Measurements from ENCODE around the gene MOG.

Gene MOG

DNA sequence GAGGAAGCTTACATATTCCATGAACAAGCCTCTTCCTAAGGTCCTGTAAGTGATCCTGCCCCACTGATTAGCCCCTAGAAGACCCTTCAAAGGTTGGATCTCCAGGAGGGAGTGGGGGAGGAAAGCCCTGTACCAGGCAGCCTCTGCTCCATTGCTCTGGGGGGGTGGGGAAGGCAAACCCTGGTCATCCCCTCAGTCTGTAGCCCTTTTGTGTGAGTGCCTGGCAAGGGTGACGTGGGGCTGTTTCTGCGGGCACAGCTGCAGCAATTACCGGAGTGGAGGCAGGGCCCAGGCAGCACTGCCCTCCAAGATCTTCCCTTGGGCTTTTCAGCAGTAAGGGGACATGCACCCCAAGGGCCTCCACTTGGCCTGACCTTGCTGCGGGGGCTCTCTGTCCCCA, at the start of gene MOG:
Gene MOG (plus strand): TSS at position 295 of the 400 bp plus-strand sequence. CDS start 118 bp downstream, outside the sequence.
- DNase-seq (ENCODE audit: low read depth in 2 of 2): no peak

DNA sequence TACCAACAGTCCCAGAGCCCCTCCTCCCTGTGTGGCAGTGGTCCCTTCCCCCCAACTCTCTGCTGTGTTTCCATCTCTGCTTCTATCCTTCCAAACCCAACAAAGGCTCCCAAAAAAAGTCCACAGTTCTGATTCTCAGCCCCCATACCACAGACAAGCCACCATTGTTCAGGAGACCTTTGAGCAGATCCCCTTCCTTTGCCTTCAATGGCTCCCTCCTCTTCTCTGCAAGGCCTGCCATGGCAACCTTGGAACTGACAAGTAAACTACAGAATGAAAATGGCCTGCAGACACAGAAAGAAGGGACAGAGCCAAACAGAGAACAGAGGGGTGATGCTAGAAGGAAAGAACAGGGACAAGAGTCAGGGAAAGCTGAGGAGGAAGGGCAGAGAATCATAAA, 48.8 kb upstream of the MOG start:
- no peak for DNase-seq (ENCODE audit: low read depth in 2 of 2)

DNA sequence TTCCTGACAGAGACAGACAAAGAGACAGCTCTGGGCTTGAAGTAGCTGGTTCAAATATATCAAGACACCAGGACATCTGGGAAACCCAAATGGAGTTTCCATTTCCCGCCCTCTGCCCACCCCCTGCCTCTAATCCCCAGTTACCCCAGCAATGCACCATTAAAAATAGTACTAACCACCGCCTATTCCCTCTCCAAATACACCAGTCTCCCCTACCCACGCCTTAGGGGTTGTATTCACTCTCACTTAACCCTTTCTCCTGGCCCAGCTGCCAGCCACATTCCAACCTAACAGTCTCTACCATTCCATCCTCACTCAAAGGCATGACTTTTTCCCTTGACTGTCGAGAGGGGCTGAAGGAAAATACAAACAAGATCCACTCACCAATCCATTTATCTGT, 46.4 kb upstream of the MOG start:
- no peak for DNase-seq (ENCODE audit: low read depth in 2 of 2)

DNA sequence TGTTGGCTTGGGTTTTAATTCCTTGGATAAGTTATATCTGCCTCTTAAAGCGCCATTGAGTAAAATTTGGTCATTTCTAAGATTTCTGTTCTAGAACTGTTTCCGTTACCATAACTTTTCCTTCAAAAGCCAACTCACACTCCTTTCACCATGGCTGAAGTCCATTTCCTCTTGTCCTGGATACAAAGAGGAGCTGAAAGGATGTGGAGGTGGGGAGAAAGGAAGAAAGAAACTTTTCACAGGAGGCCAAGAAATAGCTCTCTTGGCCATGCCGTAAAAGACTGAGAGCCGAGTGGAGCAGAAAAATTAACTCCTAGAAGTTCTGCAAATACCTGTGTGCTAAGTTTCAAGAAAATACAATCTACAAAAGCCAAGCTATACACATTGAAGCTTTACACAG, 45.5 kb upstream of the MOG start:
- DNase-seq (ENCODE audit: low read depth in 2 of 2): no peak

DNA sequence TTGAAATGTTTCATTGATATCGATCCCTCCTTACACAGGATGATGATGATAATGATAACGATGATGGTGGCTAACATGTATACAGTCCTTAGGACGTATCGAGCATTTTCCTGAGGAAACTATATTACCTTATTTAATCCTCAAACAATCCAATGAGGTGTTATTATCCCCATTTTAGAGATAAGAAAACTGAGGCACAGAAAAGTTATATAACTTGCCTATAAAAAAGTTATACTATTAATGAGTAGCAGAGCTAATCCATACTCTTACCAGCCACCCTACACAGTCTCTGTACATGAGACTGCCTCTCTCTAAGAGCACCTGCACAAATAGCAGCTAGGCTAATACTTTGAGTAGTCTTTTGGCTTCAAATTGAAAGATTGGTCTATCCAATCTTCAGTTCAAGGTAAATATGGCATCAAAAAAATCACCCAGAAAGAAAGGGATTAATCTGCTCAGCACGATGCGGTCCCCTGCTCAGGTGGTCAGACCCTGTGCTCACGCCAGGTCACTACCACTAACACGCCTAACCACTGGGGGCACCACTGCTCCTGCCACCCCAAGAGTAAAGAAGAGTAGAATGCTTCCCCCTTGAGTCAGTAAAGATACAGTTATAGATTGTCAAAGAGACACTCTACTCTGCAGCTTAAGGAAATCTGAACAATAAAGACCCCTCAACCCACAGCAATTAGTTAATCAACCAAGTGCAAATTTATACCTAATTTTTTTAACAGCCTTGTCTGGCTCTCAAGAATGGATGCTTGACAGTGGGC, 38.9 kb upstream of the MOG start:
- no peak for DNase-seq (ENCODE audit: low read depth in 2 of 2)

DNA sequence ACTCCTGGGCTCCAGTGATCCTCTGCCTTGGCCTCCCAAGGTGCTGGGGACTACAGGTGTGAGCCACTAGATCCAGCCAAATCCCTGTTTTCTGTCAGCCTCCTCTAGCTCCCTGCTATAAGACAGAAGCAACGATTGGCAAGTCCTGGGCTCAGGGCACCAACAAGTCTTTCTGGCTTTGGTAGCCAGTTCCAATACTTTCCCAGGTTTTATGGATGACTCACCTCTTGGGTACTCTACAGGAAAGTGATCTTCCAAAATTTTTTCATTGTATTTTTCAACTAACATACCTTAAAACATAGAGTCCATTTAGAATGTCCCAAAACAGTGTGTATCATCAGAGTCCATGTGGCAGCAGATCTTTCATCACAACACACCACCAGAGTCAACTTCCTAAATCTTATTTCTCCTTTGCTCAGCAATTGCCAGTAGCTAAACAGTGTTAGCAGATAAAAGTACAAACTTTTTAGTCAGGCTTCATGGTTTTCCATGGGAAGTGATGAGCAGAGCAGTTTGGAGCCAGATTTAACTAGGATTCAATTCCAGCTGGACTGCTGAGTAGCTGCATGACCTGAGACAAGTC, 37.2 kb upstream of the MOG start:
- DNase-seq (ENCODE audit: low read depth in 2 of 2): no peak

DNA sequence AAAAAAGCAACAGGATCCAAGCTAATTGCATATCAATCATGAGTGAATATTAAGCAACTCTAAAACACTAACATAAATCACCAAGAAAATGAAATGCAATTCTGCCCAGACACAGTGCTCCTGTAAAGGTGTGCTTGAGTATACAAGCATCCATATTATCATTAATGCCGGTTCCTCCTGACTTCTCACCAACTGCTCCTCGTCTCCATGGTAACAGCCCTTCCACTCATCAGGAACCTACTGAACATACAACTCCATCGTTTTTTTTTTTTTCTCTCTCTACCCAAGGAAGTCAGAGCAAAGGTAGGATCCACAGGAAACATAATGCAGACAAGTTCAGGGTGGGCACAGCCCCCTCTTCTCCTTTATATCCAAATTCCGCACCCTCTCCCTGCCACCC, 36.3 kb upstream of the MOG start:
- DNase-seq (ENCODE audit: low read depth in 2 of 2): no peak

DNA sequence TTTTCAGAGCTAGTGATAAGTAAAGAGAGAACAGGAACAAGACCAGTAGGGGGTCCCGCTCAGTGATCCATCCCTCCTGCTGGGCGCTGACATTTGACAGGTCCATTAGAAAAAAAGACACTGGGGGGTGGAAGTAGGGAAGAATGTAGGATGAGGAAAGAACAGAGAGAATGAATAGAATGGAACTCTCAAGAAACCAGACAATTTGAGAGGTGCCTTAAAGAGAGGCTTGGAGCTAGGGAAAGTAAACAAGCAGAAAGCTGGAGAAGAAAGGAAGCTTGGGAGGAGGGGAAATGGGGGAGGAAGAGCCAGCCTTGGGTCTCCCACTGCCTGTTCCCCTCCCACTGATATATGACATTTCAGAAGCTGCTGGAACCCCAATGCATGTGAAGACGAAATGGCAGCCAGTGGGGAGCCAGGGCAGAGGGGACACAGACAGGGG, 32.4 kb upstream of the MOG start:
- no peak for DNase-seq (ENCODE audit: low read depth in 2 of 2)

DNA sequence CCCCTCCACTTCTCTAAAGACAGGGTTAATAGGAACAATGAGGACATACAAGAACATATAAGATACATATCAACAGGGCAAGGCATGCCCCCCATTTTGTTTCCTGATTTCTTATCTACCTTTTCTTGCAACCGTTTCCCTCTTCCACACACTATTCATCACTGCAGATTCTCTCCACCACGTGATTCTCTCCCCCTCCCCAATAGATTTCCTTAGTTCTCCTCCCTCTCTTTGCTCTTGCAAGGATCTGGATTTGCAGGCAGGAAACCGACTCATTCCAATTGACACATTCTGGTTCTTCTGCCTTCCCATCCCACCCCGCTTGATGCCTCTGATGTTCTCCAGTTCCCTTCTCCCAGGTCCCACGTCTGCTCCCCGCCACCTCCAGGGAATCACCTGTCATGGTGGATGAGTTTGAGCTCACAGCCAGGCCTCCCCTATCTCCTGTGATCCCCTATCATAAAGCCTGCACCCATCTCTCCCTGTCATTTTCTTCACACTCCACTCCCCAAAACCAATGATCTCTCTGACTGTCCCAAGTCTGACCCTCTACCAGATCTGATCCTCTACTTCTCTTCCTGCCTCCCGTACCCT, 31.5 kb upstream of the MOG start:
- no peak for DNase-seq (ENCODE audit: low read depth in 2 of 2)

DNA sequence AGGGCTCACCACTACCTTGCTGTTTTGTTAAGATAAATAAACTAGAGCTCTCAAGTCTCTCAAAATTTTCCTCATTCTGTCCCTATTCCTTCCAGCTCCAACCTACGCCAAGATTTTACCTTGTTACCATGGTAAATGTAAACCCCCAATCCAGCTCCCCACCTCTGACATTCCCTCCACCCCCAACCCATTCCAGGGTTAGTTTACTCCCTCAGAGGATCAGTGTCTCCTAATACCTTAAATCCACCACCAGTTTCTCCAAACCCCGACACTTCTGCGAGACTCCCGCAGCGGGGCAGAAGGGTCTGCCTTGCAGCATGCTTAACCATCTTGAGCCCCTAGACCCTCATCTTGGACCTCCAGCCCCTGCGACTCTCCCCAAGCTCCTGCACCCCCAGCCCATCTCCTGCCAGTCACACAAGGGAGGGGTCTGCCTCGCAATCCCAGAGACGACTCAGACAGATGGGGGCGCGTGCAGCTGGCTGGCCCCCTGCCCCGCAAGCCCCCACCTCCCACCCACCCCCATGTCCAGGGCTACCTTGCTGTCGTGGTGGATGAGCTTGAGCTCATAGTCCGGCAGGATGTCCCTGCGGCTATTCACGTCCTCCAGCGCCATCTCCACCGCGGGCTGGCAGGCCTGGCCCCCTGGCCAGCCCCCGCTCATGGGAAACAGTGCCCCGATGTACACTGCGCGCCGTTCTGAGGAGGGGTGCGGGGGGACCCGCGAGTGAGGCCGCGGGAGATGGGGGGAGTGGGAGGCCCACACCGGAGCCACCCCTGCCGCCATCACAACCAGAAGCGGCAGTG, 29.7 kb upstream of the MOG start:
- no peak for DNase-seq (ENCODE audit: low read depth in 2 of 2)

DNA sequence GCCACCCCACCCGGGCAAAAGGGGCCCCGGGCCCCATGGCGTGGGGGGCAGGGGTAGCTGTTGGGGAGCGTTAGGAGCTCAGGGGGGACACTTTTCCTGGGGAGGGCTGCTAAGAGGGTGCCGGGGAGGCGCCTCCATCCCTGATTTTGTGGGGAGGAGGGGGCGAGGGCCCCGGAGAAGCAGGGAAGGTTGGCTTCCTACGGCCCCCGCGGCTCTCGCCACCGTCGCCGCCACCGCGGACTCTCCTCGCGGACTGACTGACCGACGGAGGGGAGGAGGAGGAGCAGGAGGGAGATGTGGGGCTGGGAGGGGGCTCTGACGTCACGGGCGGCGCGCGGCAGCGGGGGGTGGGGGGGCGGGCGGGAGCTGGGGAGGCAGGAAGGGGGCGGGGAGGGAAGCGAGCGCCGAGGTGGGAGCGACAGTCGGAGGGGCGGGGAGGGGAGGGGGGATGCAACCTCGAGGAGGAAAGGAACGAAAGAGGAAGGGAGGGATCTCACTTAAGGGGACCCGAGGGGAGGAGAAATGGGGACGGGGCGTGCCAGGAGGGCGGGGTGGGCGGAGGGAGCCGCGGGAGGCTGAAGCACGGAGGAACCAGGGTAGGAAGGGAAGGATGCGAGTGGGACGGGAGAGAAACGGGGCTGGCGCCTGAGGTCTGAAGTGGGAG, 29.0 kb upstream of the MOG start:
- peak in 1 of 2 experiments; percentile 52 for DNase-seq (ENCODE audit: low read depth in 2 of 2)

DNA sequence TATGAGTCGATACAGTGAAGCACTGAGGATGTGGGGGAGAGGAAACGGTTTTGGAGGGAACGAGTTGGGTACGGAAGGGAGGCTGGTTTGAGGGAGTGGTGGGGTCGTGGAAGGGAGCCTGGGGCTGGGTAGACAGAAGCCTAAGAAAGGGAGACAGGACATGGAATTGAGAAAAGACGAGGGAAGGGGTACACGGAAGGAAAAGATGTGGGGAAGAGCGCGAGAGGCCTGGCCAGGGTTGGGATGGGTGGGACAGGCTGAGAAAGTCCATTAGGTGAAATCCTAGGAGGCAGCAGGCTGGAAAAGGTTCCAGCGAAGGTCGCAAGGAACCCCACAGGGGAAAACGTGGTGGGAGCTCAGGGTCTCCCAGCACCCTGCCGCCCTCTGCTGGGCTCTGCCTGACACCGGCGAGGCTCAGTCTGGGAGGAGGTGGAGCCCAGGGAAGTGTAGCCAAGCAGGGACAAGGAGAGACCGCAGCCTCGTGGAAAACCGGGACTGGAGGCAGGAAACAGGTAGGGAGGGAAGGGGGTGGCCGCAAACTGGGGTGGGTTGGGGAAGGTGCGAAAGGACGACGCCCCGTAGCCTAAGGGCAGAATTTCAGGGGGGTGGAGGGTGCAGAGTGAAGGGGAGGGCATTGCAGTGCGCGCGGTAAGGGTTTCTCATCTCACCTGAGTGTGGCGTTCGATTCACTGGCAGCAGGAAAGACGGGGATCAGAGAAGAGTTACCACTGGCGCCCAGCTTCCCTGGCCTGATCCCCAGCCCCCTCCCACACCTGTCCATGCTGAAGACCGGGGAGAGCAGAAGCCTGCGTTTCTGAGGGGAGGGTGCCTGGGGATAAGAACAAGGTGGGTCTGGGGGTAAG, 28.2 kb upstream of the MOG start:
- DNase-seq (ENCODE audit: low read depth in 2 of 2): peak in 1 of 2 experiments; percentile 52

DNA sequence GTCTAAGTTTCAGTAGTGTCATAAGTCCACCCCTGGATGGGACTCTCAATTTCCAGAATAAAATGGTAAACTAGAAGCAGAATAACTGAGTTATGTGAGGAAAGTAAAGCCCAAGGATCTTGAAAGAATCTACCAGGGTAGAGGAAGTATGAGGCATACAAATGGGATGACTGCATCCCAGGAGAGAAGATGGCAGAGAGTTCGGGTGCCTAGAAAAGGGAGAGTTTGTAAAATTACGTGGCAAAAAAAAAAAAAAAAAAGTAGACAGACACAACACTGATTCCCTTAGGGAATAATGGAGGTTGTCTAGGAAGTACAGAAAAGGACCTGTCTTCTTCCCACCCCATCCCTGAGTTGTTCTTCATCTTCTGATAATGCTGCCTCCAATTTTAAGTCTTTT, 27.3 kb upstream of the MOG start:
- DNase-seq (ENCODE audit: low read depth in 2 of 2): no peak

DNA sequence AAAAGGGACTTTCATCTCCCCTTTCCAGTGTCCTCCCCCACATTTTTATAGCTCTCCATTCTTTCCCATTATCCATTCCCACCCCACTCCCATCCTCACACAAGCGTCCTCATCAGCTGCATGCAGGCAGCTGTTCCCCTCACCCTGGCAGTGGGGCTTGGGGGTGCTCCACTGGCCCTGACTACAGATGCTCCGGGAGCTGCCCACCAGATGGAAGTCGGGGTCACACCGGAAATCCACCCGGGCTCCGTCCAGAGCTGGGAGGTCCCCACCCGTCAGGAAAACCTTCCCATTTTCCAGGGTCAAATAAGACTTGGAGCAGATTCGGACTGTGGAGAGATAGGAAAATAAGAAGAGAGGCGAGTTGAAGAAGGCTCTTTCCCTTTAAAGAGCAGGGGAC, 26.6 kb upstream of the MOG start:
- no peak for DNase-seq (ENCODE audit: low read depth in 2 of 2)

DNA sequence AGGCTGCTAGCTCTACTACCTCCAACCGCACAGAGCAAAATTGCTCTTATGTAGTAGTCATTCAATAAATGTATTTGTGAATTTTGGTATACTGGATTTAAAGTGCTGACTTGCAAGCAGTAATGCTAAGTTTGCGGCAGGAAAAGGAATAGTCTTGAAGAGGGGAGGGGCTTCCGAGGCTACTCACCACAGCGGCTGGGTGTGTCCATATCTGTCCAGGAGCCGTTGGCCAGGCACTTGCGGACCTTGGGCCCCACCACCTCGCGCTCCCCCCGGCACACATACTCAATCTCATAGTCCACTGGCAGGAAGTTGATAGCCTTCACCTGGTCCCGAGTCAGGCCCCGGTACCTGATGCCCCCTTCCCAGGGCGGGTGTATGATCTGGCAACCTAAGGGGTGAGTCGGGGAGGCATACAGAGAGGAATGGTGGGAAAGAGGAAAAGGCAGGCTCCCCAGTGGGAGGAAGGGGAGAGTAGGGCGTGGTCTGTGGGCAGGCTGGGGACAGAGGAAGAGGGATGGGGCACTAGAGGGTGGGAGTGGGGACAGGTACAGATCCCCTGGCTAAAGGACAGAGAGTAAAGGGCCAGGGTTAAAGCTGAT, 25.6 kb upstream of the MOG start:
- DNase-seq (ENCODE audit: low read depth in 2 of 2): no peak

DNA sequence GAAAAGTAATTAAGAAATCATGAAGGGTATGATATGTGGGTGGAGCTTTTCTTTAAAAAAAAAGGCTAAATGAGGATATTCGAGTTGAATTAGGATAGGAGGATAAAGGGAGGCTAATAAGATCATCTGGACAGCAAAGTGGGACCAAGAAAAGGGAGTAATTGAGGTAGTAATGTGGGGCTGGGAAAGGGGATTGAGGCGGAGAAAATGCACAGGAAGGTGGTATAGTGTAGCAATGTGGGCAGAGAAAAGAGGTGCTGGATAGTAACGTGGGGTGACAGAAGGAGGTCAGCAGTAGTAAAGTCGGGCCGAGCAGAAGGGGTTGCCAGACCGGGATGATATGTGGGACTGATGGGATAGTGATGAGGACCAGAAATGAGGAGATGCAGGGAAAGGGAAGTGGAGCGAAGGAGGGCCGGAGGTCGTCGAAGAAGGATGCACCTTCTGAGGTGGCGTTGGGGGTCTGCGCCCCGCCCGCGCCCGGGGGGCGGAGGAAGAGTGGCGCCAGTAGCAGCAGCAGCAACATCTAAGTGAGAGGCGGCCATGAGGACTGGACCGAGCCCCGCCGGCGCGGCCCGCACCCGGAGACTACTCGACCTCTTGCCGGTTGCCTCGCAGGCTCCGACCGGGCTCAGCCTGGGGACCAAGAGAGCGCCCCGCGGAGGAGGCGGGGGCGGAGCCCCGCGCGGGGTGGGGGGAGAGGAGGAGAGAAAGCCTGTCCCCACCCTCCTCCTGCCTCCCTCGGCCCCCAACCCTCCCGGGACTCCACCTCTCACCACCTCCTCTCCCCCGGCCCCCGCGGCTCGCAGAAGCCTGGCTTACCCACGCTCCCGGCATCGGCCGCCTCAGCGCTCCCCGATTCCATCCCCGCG, 24.8 kb upstream of the MOG start:
- peak in 1 of 2 experiments; percentile 33 for DNase-seq (ENCODE audit: low read depth in 2 of 2)

DNA sequence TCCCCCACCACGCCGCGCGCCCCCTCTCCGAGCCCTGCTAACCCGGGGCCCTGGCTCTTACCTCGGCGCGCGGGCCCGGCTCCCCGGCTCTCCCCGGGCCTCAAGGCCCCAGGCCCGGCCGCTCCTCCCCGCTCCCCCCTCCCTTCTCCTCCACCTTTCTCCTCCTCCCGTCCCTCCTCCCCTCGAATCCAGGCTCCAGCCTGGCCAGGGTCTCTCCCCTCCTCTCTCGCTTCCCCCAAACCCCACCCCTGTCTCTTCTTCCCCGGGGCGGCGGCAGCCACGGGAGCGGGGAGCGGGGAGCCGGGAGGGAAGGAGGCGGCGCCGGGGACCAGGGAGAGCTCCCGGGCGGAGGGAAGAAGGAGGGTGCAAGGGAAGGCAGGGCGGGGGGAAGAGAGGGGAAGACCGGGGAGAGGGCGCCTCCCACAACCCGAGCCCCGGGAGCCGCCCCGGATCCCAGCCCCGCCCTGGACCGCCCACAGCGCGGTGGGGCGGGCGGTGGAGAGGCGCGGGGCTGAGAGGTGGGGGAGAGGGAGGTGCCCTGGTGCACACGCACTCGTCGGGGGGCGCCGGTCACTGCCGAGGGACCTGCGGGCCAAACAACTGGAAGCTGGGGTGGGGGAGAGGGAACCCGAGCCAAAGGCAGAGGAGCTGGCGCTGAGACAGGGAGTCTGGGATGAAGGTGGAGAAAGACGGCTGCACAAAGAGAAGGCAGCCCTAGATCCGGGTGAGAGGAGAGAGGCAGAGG, 23.9 kb upstream of the MOG start, which contains the start of gene GABBR1:
Gene GABBR1 (minus strand): TSS at position 395 of the 745 bp plus-strand sequence. CDS start 798 bp downstream, outside the sequence.
- peak; percentile 49 to 70 for DNase-seq (ENCODE audit: low read depth in 2 of 2)

DNA sequence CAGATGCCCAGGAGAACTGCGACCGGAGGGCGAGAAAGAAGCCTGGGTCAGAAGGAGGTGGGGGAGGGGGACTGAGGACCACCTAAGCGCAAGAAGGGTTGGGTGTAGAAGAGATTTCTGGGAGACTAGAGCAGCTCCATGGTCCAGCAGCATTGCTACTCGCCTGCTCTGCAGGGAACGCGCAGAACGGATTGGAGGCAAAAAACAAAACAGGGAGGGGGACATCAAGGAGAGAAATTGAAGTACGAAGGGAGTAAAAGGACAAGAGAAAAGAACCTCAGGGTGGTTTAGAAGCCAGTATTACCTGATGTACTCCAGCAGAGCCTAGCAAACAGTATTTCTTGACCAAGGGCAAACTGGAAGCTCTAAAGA, 23.4 kb upstream of the MOG start:
- no peak for DNase-seq (ENCODE audit: low read depth in 2 of 2)

DNA sequence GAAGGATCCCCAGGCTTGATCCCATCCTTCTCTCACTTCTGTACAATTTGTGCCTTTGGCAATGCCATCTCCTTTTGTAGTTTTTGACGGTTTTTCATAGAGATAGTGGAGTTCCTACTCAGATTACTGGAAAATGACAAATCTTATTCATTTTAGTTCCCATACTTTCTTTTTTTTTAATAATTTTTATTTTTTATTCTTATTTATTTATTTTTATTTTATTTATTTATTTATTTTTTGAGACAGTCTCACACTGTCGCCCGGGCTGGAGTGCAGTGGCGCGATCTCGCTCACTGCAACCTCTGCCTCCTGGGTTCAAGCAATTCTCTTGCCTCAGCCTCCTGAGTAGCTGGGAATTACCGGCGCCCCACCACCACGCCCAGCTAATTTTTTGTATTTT, 19.6 kb upstream of the MOG start:
- DNase-seq (ENCODE audit: low read depth in 2 of 2): no peak
